RWPE2 (cell line): ENCODE results near the gene TM4SF5.
"Not testable (repeated sequence)": the region's sequence is repeated elsewhere in the genome, so short reads cannot be mapped to it uniquely, and the experiment has no call there.

Source experiments
- ATAC-seq: fragments of 200-7000 bp; cut with Tn5 transposase; 3 replicates; pipeline ENCODE4 v1.9.1; 2021; ENCODE audit warnings: low read depth
- DNase-seq: peaks from one replicate; pipeline ENCODE4 v3.0.0-alpha.2; 2020; ENCODE audit warnings: low spot score
- H3K27ac ChIP-seq: fragments of 450-650 bp; 2 replicates; pipeline ENCODE4 v1.5.1; 2017; ENCODE audit warnings: mild to moderate bottlenecking; ENCODE audit not compliant: poor library complexity, severe bottlenecking
- H3K27me3 ChIP-seq: fragments of 250-450 bp; sonication (Bioruptor Pico); 2 replicates; pipeline ENCODE4 v1.5.1; 2021; ENCODE audit warnings: mild to moderate bottlenecking, moderate library complexity; ENCODE audit not compliant: insufficient read depth, poor library complexity, severe bottlenecking
- H3K36me3 ChIP-seq: fragments of 250-450 bp; sonication (Bioruptor Pico); 2 replicates; pipeline ENCODE4 v1.5.1; 2020; ENCODE audit warnings: low read depth, mild to moderate bottlenecking, moderate library complexity
- H3K4me1 ChIP-seq: fragments of 250-450 bp; sonication (Bioruptor Pico); 2 replicates; pipeline ENCODE4 v1.5.1; 2021; ENCODE audit warnings: mild to moderate bottlenecking, moderate library complexity; ENCODE audit not compliant: insufficient read depth, poor library complexity, severe bottlenecking
- H3K4me3 ChIP-seq: fragments of 250-450 bp; sonication (Bioruptor Pico); 2 replicates; pipeline ENCODE4 v1.5.1; 2021; ENCODE audit warnings: mild to moderate bottlenecking, moderate library complexity; ENCODE audit not compliant: severe bottlenecking
- H3K9me3 ChIP-seq: fragments of 250-450 bp; sonication (Bioruptor Pico); 2 replicates; pipeline ENCODE4 v1.5.1; 2021; ENCODE audit warnings: mild to moderate bottlenecking, moderate library complexity; ENCODE audit not compliant: severe bottlenecking
- CTCF ChIP-seq: fragments of 450-650 bp; IDR thresholded peaks from one replicate; pipeline ENCODE4 v1.5.1; 2017; ENCODE audit warnings: mild to moderate bottlenecking, moderate library complexity; ENCODE audit not compliant: poor library complexity, severe bottlenecking

The TM4SF5 gene

GRCh38 chr17:4818276-4818675 is 46.6 kb downstream of the TM4SF5 start:
- ATAC-seq = no peak
- Histone ChIP-seq H3K9me3 (no peaks in the 10 kb centered on the region), H3K27ac (no peak overlapping the region), H3K4me3 (no peak overlapping the region), H3K4me1 (no peaks in the 10 kb centered on the region), H3K27me3 (no peaks in the 10 kb centered on the region), H3K36me3 (peaks cover 28% of the 10 kb centered on the region)
- no peak for DNase-seq
- TF ChIP-seq CTCF = no peak

- ATAC-seq = no peak
- Histone ChIP-seq H3K36me3 (0 out of 2 replicates have a peak, but pooled peaks cover 3% of the 10 kb centered on the region), H3K4me3 (no peak overlapping the region), H3K9me3 (no peaks in the 10 kb centered on the region), H3K27ac (no peak overlapping the region), H3K4me1 (no peaks in the 10 kb centered on the region), H3K27me3 (no peaks in the 10 kb centered on the region)
- no peak for DNase-seq
- no peak for TF ChIP-seq CTCF
Measured at GRCh38 chr17:4822835-4823234, 51.1 kb downstream of the TM4SF5 start.

GRCh38 chr17:4823373-4824089 is 51.8 kb downstream of the TM4SF5 start:
- ATAC-seq (peak; percentile 29; the same call in 1 of the 3 replicates), DNase-seq (no peak)
- no peak overlapping the region for H3K27ac ChIP-seq
- H3K4me1 ChIP-seq = no peaks in the 10 kb centered on the region
- no peak for TF ChIP-seq CTCF
- H3K36me3 ChIP-seq = 0 out of 2 replicates have a peak, but pooled peaks cover 3% of the 10 kb centered on the region
- no peaks in the 10 kb centered on the region for H3K9me3 ChIP-seq
- no peak overlapping the region for H3K4me3 ChIP-seq
- no peaks in the 10 kb centered on the region for H3K27me3 ChIP-seq

- ATAC-seq = no peak
Measured at GRCh38 chr17:4827399-4827798, 55.7 kb downstream of the TM4SF5 start.

GRCh38 chr17:4832829-4833177 is 61.1 kb downstream of the TM4SF5 start:
- H3K36me3 ChIP-seq = peaks cover 22% of the 10 kb centered on the region
- not testable (repeated sequence) for ATAC-seq, DNase-seq, H3K27me3 ChIP-seq, H3K4me1 ChIP-seq, H3K9me3 ChIP-seq
- H3K27ac ChIP-seq = peak overlapping the region; percentile 82
- peak overlapping the region; percentile 87 for H3K4me3 ChIP-seq

More at GRCh38 chr17:4827399-4827798, 55.7 kb downstream of the TM4SF5 start:
- H3K27ac ChIP-seq = no peak overlapping the region
- no peaks in the 10 kb centered on the region for H3K9me3 ChIP-seq
- no peaks in the 10 kb centered on the region for H3K36me3 ChIP-seq
- H3K4me3 ChIP-seq = no peak overlapping the region
- no peaks in the 10 kb centered on the region for H3K27me3 ChIP-seq
- no peak for DNase-seq
- H3K4me1 ChIP-seq = no peaks in the 10 kb centered on the region
- no peak for TF ChIP-seq CTCF
